Renal pelvis (tissue), 4 donors: ENCODE results near the gene BLOC1S1. TPM values are rescaled to one million over a fixed set of nuclear protein-coding genes. Genes with fewer than 3 reads are reported as not detected.

Source experiments
- DNase-seq: peaks from one replicate; pipeline ENCODE4 v3.0.0-alpha.2; 2013
- polyA plus RNA-seq, 3 donors: library from polyadenylated mRNA; unstranded; fragments of 120-200 nt; gene quantifications; one replicate each; pipeline ENCODE4 v1.2.1, GENCODE V29; 2013; ENCODE audit not compliant: insufficient read length in 3 of 3

BLOC1S1 gene
- polyA plus RNA-seq, 3 donors = 114 to 141 (median 120) TPM

DNA sequence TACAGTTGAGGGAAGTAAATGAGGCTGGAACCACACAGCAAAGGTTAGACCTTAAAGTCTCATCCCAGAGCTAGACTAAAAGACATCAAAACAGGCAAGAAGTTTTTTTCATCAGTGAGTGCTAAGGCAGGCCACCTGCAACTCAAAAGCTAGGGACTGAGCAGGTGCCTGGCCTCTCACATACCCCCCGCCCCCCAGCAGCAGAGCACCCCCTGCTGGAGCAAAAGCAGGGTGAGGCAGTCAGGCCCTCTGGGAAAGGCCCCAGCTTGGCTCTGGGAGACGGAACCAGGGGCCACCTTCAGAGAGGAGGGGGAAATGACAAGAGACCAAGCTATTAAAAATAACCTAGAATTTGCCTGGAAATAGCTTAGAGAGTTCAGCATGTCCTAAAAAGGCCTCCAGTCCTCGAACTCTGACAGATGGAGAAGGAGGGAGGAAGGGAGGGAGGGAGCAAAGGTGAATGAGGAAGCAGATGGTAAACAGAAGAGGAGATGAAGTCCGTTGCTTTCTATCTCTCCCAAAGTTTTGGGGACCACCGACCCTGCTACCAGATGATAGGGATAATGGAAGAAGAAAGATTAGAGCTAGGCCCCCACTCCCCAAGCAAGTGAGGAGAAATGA, 10.0 kb upstream of the BLOC1S1 start:
- no peak for DNase-seq

DNA sequence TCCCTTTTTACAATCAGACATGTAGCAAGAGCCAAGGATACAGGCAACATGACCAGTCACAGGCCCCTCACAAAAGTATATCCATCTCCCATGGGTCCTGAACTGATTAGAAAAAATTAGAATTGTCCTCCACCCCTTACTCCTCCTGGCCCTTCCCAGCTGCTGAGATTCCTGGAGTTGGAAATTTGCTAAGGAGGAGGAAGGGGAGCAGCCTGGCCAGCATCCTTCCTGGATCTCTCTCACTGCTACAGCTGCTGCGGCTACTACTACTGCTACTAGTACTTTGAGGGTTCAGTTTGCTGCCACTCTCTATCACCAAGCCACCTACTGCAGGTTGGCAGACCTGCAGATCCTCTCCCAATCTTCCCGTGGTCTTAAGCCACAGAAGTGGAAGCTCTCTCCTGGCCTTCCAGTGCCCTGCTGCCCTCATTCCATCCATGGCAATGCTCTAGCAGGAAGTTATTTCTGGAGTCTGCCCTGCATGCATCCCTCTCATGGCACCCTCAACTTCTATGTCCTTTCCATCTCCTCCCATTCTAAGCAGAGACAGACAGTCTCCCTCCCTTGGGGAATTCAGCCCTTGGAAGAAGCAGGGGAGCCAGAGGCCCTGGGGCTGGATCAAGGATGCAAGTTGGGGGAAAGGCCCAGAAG, 9.2 kb upstream of the BLOC1S1 start:
- DNase-seq = no peak

DNA sequence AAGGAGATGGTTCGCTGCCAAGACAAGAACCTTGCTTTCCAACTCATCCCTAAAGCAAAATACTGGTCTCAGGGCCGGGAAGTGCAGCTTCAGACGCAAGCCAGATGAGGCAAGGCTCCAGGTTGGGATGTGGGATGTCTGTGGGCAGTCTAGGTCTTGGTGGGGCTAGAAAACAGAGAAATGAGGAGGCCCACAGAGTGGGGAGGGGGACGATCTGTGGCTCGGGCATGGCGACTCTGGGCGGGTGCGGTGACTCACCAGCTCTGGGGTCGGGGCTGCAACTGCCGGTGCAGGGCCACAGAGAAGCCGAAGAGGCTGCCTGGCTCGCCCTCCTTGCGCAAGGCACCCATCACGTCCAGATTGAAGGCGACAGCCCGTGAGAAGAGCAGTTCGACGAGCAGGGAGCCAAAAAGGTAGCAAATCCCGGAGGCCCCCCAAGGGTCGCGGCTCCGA, 8.6 kb upstream of the BLOC1S1 start:
- no peak for DNase-seq

DNA sequence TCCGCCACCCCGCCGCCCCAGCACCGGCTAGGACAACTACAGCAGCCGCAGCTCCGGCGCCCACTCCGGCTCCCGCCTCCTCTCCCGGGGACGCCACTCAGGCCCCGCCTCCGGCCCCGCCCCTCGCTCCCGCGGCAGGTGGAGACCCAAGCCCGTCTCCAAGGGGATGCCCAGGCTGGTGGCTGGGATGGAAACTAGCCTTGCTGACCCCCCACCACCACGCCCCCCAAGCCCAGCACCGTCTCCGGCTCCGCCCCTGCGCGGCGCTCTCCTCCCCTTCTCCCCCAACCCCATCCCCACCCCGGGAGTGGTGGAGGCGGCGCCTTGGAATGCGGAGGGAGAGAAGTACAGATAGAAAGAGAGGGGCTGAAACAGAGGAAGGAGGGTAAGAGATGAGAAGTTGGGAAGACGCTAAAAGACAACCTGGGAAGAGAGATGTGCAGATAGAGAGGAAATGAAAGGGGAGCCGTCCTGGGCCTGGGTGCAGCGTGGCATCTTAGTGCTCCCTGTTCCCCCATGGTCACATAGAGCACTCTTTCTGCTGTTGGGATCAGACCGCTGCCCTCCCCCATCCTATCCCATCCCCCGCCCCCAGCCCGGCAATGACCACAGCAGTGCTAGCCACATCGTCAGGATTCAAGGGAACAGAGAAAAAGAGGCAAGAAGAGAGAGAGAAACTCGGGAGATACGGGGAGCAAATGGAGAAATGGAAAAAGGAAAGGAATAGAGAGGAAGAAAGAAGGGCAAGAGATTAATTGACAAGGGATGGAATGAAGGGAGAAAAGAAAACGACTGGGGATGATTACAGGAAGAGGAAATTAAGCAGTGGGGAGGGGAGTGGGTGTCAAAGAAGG, 7.8 kb upstream of the BLOC1S1 start, which contains the start of gene ITGA7:
Gene ITGA7 (minus strand): TSS at position 64 of the 854 bp plus-strand sequence. CDS start 222 bp downstream, outside the sequence.
- no peak for DNase-seq

DNA sequence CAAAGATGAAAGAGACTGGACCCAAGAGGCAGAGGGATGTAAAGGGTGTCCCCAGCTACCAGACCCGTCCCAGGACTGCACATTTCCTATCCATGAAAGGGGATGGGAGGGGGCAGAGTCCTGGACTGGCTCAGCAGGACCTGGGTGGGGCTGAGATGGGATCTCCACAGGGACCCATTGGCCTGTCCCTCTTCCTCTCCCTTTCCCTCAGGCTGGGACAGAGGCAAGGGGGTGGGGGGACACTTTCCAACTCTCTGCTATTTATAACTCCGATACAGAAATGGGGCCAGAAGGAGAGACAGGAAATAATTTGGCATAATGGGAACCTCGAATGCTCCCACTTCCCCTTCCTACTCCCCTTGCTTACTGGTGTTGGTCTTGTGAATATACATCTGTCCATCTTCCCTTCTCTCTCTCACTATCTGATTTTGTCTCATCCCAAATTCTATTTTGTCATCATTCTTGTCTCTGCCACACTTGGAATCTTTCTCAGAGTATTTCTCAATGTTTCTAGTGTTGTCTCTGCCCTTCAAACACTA, 7.1 kb upstream of the BLOC1S1 start:
- no peak for DNase-seq

DNA sequence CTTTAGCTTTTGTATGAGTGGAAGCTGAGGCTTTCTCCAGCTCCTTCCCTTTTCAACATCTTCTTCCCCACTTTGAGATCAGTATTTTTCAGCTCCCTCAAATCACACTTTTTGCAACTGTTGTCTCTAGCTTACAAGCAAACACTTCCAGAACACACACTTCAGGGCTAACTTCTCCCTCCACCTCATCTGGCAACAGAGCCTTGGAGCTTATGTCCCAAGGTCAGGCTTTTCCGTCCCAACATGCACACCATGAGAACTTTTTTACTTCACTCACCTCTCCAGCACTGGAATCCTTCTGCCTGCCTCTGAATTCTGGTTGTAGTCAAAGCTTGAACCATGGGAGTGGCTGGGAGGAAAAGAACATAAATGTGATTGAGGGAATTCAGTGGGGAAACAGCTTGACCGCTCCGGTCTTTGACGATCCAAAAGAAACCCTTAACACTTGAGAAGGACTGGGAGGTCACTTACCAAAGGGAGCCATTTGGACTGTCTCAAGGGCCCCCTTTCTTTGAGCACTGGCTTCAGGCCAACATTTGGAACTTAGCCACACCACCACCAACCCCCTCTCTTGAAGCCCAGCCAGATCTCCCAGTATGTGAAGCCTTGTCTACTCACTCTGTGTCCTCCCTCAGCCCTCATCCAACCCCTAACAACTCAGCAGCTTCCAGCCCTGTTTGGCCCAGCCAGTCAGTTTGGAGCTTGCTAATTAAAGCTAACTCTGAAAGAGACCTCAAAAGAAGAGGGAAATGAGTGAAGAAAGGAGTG, 3.9 kb upstream of the BLOC1S1 start:
- DNase-seq = no peak

DNA sequence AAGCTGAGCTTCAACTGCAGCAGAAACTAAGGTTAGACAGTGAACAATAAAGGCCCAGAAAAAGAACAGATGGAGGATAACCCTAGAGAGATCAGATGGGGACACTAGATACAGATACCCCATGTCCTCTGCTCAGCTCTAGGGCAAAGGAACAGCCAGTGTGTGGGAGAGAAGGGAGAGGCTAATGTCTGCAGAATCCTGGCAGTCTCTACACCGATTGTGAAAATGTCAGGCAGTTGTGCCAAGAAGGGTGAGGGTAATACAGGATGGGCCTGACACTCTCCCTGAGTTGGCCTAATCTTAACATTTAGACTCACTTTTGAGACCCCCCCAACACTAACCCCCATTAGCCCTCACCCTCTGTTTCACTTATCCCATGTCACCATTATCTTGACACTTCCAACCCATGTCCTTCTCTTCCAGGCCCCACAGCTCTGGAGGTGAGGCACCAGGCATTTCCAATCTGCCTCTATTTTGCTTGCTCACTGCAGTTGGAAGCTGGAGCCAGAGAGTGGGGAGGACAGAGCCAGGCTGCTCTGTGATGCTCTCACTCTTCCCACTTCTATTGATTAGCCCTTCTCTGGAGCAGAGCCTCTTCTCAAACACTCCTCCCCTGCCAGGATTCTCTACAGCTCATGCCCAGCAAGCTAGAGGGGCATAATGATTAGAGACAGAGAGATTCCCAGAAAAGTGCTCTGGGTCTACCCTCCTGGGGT, 3.0 kb upstream of the BLOC1S1 start:
- no peak for DNase-seq

DNA sequence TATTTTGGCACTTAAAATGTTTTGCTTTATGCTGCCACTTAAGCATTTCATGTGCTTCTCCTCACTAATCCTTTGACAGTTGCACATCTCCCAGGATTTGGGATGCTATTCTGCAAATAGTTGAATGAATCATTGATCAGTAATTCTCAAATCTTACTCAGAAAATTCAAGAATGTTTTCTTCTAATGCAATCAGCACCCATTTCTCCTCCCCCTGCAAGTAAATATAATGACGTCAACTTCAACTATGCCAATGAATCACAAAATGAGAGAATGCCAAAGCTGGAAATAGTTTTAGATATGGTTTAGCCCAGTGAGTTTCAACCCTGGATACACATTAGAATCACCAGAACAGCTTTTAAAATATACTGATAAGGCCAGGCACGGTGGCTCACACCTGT, 2.1 kb upstream of the BLOC1S1 start:
- DNase-seq = no peak

DNA sequence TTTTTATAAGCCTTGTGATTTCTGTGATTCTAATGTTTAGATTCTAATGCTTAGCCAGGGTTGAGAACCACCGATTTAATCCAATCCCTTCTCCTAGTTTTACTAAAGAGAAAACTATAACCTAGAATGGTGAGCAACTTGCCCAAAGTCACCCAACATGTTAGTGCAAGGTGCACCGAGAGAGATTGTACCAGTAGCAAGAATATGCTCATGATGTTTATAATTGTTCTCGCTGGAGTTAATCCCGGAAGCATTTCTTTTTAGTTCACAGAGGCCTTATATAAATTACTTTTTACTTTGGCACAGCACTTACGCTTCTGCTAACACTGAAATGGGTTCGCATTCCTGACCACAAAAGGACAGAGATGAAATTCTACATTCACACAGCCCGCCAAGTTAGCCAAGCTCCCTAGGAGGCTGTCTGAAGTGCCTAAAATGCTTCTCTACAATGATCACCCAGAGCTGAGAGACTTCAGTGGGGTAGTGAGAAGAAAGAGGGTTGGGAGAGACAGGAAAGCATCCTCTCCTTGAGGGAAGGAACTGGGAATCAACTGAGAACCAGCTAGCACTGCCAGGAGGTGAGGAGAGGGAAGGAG, 579 bp upstream of the BLOC1S1 start:
- no peak for DNase-seq

DNA sequence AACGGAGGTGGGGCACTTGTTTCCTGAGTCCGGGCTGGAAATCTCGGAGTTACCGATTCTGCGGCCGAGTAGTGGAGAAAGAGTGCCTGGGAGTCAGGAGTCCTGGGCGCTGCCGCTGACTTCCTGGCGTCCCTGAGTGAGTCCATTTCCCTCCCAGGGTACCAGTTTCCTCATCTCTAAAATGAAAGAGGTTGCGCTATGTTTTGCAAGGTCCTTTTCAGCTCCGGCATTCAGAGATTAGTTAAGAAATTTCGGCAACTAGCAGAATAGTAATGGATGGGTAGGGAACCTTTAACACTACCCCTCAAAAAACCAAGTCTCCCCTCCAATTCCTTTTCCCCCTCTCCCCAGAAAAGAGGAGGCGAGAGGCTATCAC, 724 bp downstream of the BLOC1S1 start:
- DNase-seq = no peak

DNA sequence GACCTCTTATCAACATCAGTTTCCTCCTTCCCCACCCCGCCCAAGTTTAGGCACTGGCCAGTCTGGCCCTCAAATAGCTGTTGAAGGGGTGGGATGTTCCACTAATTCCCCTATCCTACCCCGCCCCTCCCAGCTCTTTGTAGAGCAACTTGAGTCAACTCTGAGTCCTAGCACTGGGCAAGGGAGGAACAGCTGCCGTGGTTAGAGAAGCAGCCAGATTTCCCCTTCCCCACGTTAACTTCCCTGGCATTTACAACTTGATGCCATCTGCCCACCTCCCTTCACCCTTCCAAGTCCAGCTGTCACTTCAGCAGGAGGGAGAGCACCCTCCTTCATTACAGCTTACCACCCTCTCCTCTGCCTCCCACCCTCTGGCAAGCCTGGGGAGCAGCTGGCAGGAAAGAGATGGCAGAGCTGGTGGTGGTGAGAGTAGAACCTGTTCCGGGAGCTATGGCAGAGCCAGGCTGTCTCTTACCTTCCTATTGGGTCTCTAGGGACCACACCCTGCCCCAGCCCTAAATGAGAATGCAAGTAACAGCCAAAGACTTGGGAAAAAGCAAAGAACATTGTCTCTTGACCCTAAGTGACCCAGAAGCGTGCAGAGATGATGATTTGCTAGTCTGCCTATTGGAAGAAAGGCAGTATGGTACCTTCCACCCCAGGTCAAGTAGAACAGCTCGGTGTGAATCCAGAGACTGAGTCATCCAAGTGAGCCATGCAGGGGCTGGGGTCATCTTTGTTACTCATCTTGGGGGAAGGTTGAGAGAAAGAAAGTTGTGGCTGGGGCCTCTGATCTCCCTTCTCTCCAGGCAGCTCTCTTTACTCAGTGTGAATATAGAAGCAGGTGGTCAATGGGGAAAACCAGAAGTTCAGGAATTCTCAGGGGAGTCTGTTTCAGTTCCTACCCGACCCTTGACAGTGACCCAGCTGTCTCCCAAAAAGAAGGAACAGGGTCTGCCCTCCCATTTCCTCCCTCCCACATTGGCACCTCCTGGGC, 1.5 kb downstream of the BLOC1S1 start:
- DNase-seq = no peak

DNA sequence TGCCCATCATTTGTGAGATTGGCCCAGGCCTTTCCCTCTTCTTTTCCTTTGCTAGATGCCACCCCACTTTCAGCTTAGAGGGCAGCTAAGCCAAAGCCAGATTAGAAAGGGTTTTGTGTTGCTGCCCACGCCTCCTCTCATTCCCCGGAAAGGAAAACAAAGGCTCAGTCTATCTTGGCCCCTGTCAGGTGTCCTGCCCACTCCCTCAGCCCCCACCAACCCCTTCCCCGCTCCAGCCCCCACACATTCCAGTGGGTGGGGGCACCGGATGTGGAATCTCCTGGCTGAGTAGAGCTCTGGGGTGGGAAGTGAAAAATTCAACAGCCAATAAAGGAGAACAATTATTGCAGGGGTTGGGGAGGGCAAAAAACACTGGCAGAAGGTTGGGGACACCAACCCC, 2.2 kb downstream of the BLOC1S1 start:
- no peak for DNase-seq

DNA sequence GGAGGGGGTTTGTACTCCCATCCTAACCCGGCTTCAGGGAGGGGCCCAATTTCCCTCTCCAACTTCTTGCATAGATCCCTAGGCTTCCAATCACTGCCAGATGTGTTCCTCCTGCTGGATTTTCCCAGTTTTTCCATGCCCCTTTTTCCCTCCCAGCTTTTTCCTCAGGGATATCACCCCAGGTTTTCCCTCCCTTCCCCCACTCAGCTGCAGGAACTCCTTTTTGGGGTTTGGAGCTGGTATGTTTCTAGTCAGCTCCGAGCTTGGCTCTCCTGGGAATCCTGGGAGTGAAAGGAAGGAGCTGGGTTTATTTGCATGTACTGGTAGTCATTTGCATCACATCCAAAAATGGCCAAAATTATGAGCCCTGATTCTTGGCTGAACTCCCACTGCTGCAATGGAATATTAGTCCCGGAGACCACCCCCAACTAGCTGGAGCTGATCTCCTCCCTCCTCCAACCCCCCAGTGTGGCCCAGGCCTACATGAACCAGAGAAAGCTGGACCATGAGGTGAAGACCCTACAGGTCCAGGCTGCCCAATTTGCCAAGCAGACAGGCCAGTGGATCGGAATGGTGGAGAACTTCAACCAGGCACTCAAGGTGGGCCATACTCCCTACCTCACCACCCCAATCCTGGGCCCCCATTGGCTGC, 2.9 kb downstream of the BLOC1S1 start:
- no peak for DNase-seq

DNA sequence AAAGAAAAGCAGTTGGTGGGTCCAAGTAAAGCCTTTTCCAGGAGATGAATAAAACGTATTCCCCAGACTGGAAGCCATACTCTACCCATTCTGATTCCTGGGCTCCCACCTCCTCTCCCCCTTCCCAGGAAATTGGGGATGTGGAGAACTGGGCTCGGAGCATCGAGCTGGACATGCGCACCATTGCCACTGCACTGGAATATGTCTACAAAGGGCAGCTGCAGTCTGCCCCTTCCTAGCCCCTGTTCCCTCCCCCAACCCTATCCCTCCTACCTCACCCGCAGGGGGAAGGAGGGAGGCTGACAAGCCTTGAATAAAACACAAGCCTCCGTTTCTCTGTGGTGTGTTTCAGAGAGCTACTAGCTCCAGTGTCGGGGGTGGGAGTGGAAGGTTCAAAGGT, 3.5 kb downstream of the BLOC1S1 start:
- no peak for DNase-seq

DNA sequence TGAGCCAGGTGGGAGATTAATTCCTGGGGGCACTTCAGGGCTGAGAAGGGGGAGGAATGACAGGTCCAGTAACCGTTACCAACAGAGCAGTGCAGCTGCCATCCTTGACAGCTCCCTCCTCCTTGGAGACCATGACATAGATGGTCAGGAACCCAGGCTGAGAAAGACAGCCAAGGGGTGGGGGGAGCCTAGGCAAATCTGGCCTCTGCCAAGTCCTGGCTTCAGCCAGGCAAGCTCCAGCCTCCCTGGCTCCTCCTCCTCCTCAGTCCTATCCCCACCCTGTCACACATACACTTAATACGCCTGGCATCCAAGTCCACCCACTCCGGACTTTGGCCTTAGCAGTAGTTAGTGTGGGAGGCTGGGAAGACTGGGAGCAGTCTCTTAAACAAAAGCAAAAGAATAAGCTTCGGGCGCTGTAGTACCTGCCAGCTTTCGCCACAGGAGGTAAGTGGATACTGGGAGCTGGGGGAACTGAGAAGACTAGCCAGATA, 4.3 kb downstream of the BLOC1S1 start, which contains the start of gene RDH5:
Gene RDH5 (plus strand): TSS at position 323 of the 494 bp plus-strand sequence. CDS start 792 bp downstream, outside the sequence.
- DNase-seq = no peak

DNA sequence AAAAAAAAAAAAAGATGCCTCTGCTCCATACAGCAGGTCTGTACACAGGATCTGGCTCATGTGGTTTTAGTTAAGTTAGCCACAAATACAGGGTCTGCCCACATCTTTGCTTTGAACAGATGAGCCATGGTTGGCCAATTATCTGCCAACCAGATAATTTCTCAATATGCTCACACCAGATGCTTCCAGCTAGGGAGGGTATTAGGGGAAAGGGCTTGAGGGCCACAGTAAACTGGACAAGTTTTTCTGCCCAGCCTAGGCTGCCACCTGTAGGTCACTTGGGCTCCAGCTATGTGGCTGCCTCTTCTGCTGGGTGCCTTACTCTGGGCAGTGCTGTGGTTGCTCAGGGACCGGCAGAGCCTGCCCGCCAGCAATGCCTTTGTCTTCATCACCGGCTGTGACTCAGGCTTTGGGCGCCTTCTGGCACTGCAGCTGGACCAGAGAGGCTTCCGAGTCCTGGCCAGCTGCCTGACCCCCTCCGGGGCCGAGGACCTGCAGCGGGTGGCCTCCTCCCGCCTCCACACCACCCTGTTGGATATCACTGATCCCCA, 5.1 kb downstream of the BLOC1S1 start:
- no peak for DNase-seq

DNA sequence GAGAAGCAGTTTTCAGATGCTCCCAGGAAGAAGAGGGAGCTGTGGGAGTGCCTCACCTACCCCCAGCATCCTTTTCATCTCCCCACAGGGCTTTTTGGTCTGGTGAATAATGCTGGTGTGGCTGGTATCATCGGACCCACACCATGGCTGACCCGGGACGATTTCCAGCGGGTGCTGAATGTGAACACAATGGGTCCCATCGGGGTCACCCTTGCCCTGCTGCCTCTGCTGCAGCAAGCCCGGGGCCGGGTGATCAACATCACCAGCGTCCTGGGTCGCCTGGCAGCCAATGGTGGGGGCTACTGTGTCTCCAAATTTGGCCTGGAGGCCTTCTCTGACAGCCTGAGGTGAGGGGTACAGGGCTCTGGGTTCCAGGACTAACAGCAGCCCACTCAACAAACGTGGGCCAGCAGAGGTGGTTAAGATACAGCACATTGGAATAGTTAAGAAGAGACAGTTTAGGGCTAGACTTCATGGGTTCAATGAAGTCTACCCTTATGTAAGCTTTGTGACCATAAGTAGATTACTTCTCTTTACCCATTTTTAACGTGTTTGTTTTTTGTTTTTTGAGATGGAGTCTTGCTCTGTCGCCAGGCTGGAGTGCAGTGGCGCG, 5.9 kb downstream of the BLOC1S1 start:
- DNase-seq = no peak

DNA sequence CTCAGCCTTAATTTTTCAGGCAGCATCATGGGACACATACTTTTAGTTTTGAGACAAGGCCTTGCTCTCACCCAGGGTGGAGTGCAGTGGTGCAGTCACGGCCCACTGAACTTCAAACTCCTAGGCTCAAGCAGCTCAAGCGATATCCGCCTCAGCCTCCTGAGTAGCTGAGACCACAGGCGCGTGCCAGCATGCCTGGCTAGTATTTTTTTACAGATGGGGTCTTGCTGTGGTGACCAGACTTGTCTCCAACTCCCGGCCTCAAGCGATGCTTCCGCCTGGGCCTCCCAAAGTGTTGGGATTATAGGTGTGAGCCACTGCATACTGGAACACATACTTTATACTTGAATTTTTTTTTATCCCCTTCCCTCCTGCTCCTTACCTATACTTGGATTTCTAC, 7.1 kb downstream of the BLOC1S1 start:
- DNase-seq = no peak
